GM18873 (cell line): ENCODE data around the gene ANTXR2.

Experiments
- ATAC-seq: cut with Tn5 transposase; IDR thresholded peaks from one replicate; pipeline ENCODE4 v1.9.1; 2021; ENCODE audit warnings: mild to moderate bottlenecking, moderate library complexity, moderate number of reproducible peaks; ENCODE audit not compliant: unreplicated experiment, low FRiP score

ANTXR2 gene

DNA sequence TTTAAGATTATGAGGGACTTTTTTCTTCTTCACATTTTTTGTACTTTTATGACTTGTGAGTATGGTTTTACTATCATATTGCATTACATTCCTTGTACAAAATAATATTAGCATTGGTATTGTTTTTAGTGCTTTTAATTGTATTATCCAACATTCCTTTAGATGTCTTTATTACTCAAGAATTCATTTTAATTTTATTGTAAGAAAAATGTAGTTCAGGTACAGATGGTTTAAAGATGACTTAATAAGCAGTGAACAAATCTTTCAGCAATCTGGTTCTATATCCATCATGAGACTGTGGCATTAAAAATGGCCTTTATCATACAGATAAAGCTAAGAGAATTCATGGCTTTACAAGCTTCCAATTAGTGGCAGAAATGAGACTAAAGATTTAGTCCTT is 191.6 kb downstream of the ANTXR2 start:
- ATAC-seq: no peak

- ATAC-seq: no peak
Measured at GRCh38 chr4:79877511-79877910, 195.5 kb downstream of the ANTXR2 start.

DNA sequence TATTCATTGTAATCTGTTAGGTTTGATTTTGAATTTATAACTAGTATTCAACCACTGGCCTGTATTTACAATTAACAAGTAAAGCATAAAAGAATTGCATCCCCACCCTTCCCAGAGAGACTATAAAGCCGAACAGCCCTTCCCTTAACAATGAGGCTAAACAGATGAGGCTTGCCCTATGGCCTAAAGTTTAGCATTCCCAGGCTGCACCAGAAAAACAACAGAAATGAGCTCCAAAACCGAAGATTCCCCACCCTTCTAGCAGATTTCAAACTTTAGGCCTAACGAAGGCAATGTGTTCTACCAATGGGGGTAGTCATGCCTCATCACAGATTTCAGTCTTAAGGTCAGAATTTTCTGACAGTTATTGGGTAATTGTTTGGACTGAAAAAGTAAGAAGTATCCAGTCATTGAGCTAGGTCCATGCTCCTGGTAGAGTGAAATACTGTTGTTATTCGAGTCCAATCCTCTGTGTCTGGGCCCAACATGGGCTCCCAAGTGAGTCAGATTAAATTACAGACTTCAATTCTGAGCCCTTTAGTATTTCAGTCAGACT is 197.6 kb downstream of the ANTXR2 start:
- ATAC-seq: no peak

GRCh38 chr4:79874197-79874596 is 198.8 kb downstream of the ANTXR2 start:
- ATAC-seq: no peak

DNA sequence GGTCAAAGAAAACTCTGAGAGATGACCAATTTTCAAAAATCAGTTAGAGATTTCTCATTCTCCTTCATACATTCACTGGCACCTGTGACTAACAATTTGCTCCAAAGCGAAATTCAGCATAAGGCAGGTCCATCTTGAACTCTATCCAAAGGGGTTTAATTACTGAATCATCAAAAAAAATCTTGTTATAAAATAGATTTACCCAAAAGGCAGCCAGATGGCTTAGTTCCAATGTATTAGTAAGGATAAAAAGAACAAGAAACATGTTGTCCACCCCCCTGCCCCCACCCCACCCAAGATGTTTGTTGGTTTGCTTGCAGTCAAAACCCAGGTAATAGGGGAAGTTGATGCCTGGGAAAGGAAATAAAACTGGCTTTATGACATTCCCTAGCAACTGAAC is 200.3 kb downstream of the ANTXR2 start:
- ATAC-seq: no peak

DNA sequence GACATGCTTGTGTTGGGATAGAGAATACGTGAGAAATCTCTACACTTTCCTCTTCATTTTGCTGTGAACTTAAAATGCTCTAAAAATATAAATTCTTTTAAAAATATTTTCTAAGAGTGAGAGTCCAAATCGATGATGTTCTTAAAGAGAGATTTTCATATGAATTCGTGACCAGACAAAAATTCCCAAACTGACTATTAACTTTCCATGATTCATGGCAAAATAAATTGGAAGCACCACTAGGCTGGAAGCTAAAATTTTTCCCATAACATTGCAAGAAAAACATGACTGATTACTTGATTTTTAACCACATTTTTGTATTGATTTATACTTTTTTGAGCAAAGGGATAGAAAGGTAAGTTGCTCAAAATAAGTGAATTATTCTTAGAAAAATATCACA is 201.1 kb downstream of the ANTXR2 start:
- no peak for ATAC-seq

- no peak for ATAC-seq
Measured at GRCh38 chr4:79869597-79870237, 203.3 kb downstream of the ANTXR2 start.

DNA sequence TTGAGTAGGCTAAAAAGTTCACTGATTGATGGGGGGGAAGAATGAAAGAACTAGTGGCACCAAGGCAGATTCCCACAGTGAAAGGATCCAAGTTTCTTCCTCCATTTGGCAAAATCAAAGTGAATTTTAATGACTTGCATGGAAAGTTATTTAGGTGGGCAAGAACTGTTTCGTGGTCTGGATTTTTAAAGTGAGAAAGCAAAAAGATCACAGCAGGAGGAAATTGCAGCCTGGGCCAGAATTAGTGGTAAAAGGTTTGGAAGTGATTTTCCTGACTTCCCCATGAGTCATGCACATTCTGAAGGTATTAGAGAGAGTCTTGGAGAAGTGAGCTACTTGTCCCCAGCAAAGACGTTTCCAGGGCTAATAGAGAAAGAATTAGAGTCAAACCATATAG is 207.8 kb downstream of the ANTXR2 start:
- no peak for ATAC-seq

DNA sequence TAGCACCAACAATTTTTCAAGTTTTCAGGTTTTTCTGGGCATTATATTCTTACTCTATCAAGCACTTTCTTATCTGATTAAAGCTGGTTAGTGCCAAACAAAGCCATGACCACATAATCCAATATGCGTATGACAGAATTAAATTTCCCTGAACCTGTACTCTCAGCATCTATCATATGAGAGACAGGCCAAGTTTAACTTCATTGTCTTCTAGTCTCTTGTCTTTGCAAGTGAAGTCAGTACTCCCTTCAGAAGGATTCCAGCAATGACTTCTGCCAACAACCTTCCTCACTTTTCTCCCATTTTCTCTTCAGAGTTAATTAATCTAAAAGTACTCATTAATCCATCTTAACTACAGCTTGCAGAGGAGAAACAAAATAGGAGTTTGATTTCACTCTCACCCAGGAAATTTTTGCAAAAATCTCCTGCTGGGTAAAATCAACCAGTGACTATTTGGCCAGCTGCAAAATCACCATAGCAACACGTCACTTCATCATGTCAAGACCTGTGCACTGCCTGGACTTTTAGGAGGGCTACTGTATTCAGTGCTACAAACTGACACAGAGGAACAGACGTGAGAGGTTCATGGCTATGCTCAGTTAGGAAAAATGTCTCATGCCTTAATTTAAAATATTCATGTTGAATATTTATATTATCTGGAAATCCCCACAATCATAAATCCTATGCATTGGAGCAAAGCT is 208.4 kb downstream of the ANTXR2 start:
- ATAC-seq: no peak

DNA sequence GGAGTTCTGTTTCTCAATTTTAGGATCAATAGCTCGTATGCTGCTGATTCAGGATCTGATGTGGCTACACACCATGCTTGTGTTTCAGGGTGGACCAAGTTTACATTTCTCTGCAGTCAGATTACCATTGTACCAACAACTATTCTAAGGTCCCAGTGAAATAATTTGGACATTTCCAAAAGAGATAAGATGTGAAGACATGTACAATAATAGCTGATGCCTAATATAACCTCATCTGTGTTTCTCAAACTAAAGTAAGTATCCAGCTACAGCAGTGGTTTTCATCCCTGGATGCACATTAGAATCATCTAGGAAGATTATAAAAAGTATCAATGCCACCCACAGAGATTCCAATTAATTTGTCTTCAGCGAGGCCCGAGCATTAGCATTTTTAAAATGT is 209.7 kb downstream of the ANTXR2 start:
- no peak for ATAC-seq

- no peak for ATAC-seq
Measured at GRCh38 chr4:79862821-79863220, 210.2 kb downstream of the ANTXR2 start.

GRCh38 chr4:79857811-79858210 is 215.2 kb downstream of the ANTXR2 start:
- no peak for ATAC-seq

DNA sequence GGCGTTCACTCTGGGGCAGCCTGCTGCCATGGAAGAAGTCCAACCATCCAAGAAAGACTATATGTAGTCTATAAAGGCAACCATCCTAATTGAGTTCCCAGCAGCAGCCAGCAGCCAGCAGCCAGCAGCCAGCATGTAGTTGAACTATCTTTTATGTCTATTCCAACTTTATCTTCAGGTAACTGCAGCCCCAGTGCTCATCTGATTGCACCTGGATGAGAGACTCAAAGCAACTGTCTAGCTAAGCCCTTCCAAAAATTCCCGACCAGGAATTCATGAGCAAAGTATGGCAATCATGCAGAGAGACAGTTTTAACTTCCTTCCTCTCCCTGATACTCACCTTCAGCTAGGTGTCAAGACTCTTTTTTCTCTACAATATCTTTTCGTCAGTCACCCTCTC is 216.8 kb downstream of the ANTXR2 start:
- ATAC-seq: no peak

GRCh38 chr4:79854856-79855502 is 218.1 kb downstream of the ANTXR2 start:
- no peak for ATAC-seq

DNA sequence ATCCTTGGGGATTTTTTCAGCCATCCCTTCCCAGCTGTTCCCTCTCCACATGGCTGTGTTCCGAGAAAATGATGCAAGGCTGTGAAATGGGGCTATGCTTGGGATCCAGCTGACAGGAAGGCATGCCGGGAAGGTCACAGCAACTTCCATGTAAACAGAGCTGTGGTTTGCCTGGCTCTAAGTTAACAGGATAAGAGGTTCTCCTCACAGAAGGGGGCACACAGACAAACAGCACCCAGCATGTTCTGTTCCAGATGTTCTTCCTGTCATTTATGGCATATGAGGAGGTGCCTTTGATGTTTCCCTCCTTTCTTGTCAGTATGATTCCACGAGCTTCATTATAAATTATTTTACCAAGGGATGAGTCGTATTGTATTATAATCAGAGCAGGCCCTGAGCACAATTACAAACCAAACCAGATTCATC is 220.7 kb downstream of the ANTXR2 start:
- ATAC-seq: no peak

DNA sequence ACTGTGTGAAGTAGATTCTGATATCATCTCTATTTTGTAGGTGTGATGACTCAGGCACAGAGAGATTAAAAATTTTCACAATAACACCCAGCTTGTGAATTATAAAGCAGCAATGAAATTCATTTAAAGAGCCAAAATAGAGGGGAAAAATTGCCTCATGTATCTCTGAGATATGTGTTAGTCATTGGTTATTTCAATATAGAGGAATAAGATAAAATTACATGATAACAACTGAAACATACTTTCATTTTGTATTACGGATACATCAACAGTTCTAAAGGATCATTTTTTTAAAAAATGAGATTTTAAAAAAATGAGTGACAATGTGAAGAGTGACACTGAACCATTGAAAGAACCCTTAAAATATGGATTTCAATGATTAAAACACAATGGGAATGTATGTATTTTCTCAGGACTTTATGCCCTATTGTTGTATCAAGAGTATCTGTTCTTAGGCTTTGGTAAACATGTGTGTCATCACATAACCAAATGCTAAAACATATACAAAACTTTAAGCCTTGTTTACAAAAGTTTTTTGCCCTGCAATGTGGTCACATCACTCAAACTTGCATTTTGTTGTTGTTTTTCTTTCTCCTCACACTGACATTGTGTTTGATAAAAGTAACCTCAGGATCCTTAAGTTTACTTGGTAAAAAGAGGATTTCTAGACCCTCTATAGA is 221.3 kb downstream of the ANTXR2 start:
- no peak for ATAC-seq
